Astrocyte of the cerebellum (primary cell): ENCODE measurements around the gene GRAMD4.

Experiments
- DNase-seq: peaks from one replicate; pipeline ENCODE4 v3.0.0-alpha.2; 2011; ENCODE audit warnings: low read depth
- H3K4me3 ChIP-seq: 2 replicates; pipeline ENCODE4 v1.5.1; 2011; ENCODE audit warnings: mild to moderate bottlenecking, low read depth, low read length, moderate library complexity
- CTCF ChIP-seq: IDR thresholded peaks from 2 replicates; pipeline ENCODE4 v1.5.1; 2012; ENCODE audit warnings: low read length, low read depth, moderate library complexity, mild to moderate bottlenecking; ENCODE audit errors: missing control alignments
- in situ Hi-C: cut with HindIII; loops from 2 replicates; pipeline ENCODE4 v1.10.0; 2017; ENCODE audit warnings: low sequenced_read_pairs

The GRAMD4 gene

DNA sequence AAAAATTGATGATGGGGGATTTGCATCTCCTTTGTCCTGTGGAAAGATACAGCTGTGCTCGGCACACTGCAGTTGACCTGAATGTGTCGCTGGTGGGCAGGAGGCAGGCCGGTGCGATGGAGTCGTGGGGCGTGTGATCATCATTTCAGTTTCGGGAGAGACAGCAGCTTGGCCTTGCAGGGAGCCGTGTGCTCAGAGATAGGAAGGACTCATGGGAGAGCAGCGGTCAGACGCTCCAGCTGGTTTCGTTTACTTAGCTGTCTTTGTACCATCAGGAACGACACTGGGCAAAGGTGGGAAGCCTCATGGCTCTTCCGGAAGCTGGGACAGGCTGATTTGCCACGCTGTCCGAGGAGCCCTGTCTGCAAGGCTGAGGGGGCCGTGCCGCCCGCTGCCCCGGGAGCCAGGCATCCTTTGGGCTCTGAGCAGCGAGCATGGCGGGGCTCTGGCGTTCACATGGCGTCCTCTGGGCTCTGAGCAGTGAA is 32.7 kb downstream of the GRAMD4 start:
- TF ChIP-seq CTCF: no peak
- no peak for DNase-seq
- no peak overlapping the region for H3K4me3 ChIP-seq
- in situ Hi-C loops: no loop called here

GRCh38 chr22:46653596-46653995 is 33.4 kb downstream of the GRAMD4 start:
- TF ChIP-seq CTCF: no peak
- H3K4me3 ChIP-seq: no peak overlapping the region
- DNase-seq: no peak
- in situ Hi-C loops: no loop called here

GRCh38 chr22:46654426-46654825 is 34.2 kb downstream of the GRAMD4 start:
- in situ Hi-C loops: no loop called here
- DNase-seq: no peak

DNA sequence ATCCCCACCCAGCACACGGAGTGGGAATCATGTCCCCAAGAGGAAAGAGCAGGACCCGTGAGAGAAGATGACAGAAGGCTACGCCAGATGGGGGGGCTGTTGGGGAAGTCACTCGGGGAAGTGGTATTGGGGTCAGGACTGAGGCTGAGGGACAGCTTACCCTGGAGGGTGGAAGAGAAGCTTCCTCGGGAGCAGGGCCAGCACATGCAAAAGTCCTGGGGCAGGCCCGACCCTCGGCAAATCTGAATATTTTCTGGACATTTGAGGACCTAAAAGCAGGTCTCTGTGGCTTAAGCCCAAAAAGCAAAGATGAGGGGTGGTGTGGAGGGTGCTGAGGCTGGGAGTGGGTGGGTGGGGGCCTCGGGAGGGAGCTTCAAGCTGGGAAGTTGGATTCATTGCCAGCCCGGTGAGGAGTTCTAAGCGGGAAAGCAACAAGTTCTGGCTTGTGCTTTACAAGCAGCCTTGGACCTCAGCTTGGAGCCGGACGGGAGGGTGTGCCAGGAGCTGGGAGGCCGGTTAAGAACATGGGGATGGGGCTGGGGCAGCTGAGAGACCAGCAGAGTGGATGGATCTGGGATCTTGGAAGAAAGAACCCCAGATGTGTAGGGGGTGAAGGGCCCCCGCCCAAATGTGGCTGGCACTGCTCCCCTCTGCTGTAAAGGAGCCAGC is 34.9 kb downstream of the GRAMD4 start:
- in situ Hi-C loops: no loop called here
- DNase-seq: no peak
- TF ChIP-seq CTCF: no peak
- no peak overlapping the region for H3K4me3 ChIP-seq

More at GRCh38 chr22:46654426-46654825, 34.2 kb downstream of the GRAMD4 start:
- H3K4me3 ChIP-seq: no peak overlapping the region
- no peak for TF ChIP-seq CTCF

GRCh38 chr22:46655861-46656608 is 35.8 kb downstream of the GRAMD4 start:
- TF ChIP-seq CTCF: no peak
- DNase-seq: no peak
- no peak overlapping the region for H3K4me3 ChIP-seq
- in situ Hi-C loops: no loop called here

GRCh38 chr22:46656856-46657654 is 36.9 kb downstream of the GRAMD4 start:
- DNase-seq: no peak
- in situ Hi-C loops: no loop called here

More at GRCh38 chr22:46656856-46657654, 36.9 kb downstream of the GRAMD4 start:
- no peak for TF ChIP-seq CTCF
- H3K4me3 ChIP-seq: no peak overlapping the region
